Testis (tissue), 2 donors: ENCODE data around the gene CHST10.

ENCODE experiments used
- POLR2A ChIP-seq: fragments of 450-650 bp; IDR thresholded peaks from one replicate; pipeline ENCODE4 v1.6.1; 2017; ENCODE audit warnings: antibody characterized with exemption, mild to moderate bottlenecking, moderate library complexity
- TF ChIP-seq, protein P1 (sequence below), 3 experiments: fragments of 450-650 bp in 2 of 3; fragments of 200-600 bp in 1 of 3; sonication (generic) in 1 of 3; IDR thresholded peaks; one replicate each; pipeline ENCODE4 v1.5.1; 2016 to 2019; ENCODE audit warnings: antibody characterized with exemption in 3 of 3, mild to moderate bottlenecking in 2 of 3, moderate library complexity in 1 of 3

DNA sequence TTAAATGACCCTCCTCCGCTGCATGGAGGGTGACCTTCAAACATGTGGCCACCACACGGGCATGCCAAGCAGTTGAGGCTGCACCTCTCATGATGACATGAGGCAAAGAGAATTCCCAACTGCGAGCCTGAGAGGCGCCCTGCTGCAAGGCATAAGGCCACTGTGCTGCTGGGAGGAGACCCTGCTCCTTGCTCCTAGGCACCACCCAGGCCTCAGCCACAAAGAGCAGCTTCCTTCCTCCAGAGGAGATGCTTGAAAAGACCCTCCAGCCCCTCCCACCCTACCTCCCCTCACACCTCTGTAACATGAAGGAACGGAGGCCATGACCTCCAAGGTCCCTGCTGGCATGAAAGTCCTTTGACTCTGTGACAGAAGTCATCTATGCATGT is 11.4 kb downstream of the CHST10 start:
- TF ChIP-seq, protein P1, sequence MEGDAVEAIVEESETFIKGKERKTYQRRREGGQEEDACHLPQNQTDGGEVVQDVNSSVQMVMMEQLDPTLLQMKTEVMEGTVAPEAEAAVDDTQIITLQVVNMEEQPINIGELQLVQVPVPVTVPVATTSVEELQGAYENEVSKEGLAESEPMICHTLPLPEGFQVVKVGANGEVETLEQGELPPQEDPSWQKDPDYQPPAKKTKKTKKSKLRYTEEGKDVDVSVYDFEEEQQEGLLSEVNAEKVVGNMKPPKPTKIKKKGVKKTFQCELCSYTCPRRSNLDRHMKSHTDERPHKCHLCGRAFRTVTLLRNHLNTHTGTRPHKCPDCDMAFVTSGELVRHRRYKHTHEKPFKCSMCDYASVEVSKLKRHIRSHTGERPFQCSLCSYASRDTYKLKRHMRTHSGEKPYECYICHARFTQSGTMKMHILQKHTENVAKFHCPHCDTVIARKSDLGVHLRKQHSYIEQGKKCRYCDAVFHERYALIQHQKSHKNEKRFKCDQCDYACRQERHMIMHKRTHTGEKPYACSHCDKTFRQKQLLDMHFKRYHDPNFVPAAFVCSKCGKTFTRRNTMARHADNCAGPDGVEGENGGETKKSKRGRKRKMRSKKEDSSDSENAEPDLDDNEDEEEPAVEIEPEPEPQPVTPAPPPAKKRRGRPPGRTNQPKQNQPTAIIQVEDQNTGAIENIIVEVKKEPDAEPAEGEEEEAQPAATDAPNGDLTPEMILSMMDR (IDR thresholded peaks at IDR 0.05), result no peak
- no peak for TF ChIP-seq POLR2A
